Activated gamma-delta T cell treated with anti-CD3 and anti-CD28 coated beads, Interleukin-2, amount 50 U/mL, for 16 hours (primary cell): ENCODE results near the gene ZNF804A.
"Not testable (repeated sequence)": the region's sequence is repeated elsewhere in the genome, so short reads cannot be mapped to it uniquely, and the experiment has no call there.

Source experiments
- DNase-seq: peaks from one replicate; pipeline ENCODE4 v3.0.0-alpha.2; 2020; ENCODE audit warnings: low read depth

The ZNF804A gene

DNA sequence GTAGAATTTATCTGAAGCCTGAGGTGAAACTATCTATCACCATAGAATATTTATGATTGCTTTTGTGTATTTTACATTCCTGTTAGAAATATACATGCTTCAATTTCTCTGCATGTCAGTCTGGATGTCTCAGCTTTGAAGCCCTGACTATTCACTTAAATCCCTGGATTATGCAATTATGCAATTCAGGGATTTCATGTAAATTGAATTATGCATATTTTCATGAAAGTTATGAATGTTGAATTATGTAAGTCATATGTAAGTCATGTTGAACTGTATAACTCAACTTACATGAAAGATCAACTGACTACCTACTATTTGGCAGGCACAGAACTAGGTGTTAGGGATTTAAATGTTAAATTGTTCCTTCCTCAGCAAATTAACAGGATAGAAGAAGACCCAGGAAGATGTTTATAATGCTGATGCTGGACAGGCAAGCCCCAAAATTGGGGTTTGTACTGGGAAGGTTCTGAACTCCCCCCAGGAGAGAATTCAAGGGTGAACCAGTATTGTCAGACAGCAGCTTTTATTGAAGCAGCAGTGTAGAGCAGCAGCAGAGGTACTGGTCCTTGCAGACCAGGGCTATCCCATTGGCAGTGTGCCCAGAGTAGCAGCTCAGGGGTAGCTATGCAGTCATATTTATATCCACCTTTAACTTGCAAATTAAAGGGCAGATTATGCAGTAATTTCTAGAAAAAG lies 236.5 kb downstream of the ZNF804A start:
- no peak for DNase-seq

DNA sequence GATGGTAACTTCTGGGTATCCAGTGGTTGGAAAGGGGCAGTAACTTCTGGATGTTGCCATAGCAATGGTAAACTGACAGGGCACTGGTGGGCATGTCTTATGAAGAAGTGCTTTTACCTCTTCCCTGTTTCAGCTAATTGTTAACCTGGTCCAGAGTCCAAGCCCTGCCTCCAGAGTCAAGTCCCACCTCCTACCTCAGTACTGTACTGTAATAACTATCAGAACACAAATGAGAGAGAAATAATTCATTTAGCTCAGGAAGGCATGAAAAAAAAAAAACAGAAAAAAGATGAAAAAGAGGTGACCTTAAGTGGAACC lies 237.0 kb downstream of the ZNF804A start:
- no peak for DNase-seq

DNA sequence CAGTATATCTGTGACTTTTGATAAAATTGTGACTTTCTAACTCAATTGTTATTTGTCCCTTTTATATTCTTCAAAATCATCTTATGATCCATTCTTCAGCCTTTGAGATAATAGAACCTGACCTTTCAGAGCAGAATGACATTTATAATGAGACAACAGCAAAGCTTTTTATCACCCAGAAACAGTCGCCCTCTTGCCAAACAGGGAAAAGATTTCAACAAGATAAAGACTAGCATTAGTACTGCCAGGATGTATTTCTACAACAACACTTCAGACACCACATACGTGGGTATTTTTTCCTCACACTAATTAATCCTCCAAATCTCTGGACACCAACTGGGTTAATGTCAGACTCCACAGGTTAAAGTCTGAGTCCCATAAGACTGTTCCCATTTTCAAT lies 249.0 kb downstream of the ZNF804A start:
- DNase-seq: no peak

DNA sequence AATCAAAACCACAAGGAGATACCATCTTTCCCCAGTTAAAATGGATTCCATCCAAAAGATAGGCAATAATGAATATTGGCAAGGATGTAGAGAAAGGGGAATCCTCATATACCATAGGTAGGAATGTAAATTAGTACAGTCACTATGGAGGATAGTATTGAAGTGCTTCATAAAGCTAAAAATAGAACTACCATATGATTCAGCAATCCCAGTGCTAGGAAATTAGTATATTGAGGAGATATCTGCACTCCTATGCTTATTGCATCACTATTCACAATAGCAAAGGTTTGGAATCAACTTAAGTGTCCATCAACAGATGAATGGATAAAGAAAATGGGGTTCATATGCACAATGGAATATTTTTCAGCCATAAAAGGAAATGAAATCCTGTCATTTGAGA lies 251.2 kb downstream of the ZNF804A start:
- no peak for DNase-seq

DNA sequence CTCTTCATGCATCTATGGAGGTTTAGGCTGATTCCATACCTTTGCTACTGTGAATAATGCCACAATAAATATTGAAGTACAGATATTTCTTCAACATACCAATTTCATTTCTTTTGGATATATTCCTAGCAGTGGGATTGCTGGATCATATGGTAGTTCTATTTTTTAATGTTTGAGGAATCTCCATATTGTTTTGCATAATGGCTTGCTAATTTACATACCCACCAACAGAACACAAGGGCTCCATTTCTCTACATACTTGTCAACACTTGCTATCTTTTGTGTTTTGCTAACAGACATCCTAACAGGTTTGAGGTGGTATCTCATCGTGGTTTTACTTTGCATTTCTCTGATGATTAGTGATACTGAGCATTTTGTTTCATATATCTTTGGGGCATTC lies 253.2 kb downstream of the ZNF804A start:
- no peak for DNase-seq

DNA sequence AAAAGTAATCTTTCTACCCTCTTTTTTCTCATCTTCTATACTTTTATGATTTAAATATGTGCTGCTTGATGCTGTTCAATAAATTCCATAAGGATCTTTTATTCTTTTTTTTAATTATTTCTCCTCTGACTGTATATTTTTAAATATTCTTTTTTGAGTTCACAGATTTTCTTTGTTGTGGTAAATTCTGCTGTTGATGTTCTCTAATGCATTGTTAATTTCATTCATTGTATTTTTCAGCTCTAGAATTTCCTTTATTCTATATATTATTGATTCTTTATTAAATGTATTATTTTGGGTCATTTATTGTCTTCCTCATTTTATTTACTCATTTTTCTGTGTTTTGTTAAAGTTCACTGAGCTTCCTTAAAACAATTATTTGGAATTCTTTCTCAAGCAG lies 260.9 kb downstream of the ZNF804A start:
- DNase-seq: no peak

DNA sequence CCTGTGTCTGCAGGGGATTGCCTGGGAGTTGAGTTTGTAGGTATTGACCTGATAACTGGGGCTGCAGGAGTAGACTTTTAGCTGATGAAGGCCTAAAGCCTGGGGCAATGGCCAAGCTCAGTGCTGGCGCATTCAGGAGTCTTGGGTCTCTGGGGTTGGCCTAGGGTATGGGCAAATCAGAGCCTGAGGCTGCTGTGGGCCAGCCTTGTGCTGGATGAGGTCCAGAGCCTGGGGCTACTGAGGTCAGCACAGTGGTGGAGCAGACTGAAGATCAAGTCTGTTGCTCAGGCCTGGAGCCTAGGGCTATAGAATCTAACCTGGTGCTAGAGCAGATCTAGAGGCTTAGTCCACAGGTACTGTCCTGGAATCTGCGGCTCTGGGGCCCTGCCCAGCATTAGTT lies 262.4 kb downstream of the ZNF804A start:
- DNase-seq: no peak

DNA sequence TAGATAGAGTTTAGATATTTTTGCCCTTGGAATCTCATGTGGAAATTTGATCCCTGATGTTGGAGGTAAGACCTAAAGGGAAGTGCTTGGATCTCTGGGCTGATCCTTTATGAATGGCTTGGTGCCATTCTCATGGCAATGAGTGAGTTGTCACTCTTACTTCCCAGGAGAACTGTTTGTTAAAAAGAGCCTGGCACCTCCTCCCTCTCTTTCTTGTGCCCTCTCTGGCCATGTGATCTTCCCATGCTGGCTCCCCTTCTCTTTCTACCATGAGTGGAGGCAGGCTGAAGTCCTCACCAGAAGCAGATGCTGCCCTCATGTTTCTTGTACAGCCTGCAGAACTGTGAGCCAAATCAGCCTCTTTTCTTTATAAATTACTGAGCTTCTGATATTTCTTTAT lies 276.9 kb downstream of the ZNF804A start:
- DNase-seq: no peak

DNA sequence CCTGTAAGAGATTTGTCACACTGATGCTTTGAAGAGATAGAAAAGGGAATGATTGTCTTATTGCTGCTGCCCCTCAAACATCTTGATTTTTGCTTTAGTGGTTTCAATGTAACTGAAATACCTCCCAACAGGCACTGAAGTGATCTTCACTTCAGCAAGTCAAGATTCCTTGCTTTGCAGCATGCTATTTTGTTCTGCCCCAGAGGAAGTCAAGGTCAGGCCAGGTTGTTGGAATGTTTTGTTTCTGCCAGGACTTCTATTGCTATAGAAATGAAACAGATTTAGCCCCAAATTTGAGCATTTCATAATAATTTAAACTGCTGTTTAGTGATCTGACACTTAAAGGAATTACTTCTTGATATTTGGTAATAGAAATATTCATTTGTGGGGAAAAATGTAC lies 277.6 kb downstream of the ZNF804A start:
- no peak for DNase-seq

DNA sequence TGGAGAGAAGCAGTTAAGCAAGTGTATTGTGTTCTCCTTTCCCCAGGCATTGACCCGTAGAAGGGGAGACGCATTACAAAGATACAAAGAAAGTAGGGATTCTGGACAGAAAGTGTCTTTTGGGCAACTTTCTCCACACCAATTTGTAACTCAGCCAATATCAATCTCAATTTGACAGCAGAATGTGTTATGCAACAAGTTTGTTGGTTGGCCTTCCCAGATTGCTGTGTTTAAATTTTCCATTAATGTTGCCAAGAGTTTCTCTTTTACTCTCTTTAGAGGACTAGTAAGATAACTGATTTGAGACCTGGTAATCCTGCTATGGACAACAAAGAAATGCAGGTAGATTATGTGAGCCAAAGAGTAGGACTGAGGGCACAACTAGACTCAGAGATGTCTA lies 279.6 kb downstream of the ZNF804A start:
- DNase-seq: no peak

DNA sequence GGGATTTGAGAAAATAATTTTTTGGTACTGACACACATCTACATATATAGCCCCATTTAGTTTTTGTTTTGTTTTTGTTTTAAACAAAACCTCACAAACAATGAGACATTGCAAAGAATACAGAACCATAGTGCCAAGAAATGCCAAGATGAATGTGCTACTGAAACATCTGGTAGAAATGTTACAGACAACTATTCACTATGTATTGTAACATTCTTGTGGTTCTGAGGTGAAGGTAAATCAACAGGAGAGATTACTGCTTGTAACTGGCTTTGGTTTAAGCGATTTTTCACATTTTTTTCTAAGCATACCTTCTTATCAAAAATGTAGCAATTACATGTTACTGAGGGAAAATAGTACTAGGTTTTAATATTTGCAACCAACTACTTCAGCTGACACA lies 281.3 kb downstream of the ZNF804A start:
- DNase-seq: no peak

DNA sequence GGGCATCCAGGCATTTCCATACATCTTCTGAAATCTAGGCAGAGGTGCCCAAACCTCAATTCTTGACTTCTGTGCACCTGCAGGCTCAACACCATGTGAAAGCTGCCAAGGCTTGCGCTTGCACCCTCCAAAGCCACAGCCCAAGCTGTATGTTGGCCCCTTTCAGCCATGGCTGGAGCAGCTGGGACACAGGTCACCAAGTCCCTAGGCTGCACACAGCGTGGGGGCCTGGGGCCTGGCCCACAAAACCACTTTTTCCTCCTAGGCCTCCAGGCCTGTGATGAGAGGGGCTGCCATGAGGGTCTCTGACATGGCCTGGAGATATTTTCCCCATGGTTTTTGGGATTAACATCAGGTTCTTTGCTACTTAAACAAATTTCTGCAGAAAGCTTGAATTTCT lies 288.3 kb downstream of the ZNF804A start:
- not testable (repeated sequence) for DNase-seq

DNA sequence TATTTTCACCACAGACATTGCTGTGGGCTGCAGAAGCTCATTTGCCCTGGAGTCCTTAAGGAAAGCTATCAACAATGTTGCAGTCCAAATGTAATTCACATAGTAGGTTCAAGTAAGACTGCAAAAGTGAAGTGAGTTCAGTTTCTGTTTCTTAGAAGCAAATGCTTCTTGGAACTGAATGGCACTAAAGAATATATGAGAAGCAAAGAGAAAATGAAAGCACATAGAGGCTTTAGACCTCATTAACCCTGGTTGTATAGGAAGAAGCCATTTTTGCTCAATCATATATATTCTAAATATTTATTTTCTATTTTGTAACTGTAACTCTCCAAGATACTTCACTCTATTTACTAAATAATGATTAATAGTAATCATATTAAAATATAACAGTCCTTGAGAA lies 292.0 kb downstream of the ZNF804A start:
- DNase-seq: no peak

DNA sequence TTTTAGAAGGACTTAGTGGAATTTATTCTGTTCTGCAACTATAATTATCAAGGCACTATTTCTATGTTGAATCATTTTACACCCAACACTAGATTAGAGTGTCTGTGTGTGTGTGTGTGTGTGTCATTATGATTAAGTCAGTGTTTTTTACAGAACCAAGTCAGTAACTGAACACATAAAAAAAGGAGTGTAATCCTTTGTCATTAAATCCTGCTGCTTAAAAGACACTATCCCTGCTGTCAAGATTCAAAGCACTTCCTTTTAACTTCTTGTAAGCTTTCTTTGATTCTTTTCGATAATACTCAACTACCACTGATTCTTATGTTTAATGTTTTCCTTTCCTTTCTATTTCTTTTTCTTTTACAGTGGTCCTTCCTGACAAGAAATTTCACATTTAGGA lies 306.7 kb downstream of the ZNF804A start:
- DNase-seq: no peak

DNA sequence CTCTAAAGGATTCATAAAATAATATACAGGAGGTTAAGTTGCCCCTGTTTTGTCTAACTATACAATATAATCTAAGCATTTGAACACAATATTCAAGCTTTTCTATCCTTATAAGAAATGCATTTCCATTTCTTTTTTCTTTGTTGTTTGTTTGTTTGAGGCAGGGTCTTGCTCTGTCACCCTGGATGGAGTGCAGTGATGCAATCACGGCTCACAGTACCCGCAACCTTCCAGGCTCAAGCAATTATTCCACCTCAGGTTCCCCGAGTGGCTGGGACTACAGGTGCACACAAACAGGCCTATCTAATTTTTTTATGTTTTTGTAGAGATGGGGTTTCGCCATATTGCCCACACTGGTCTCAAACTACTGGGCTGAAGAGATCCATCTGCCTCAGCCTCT lies 307.8 kb downstream of the ZNF804A start:
- DNase-seq: no peak

DNA sequence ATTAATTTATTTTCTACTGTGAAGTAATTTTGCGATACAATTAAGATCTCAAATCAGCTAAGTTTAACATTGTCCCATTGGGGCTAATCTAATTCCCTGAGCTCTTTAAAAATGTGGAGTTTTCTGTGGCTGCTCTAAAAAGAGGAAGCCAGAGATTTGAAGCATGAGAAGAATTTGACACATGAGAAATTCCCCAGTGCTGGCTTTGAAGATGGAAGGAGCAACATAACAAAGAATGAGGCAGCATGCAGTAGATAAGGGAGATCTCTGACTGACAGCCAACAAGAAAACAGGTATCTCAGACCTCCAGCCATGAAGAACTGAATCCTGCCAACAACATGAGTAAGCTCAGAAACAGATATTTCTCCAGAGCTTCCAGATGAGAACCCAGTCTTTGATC lies 308.4 kb downstream of the ZNF804A start:
- no peak for DNase-seq

DNA sequence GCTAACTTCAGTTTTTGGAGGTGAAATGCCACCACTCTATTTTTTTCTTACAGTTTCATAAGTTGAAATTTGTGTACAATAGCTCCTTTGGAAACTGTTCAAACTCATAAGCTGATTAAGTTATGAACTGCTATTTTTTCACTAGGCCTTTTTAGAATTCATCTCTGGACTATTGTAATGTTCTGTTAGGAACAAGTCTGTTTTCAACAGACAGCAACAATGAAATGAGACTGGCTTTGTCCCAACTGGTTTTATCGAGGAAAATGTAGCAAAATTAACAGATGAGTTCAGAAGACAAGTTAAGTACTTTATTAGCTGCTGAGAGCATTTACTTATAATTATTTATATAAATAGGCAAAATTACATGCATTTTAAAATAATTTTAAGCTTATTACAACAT lies 310.6 kb downstream of the ZNF804A start:
- DNase-seq: no peak

DNA sequence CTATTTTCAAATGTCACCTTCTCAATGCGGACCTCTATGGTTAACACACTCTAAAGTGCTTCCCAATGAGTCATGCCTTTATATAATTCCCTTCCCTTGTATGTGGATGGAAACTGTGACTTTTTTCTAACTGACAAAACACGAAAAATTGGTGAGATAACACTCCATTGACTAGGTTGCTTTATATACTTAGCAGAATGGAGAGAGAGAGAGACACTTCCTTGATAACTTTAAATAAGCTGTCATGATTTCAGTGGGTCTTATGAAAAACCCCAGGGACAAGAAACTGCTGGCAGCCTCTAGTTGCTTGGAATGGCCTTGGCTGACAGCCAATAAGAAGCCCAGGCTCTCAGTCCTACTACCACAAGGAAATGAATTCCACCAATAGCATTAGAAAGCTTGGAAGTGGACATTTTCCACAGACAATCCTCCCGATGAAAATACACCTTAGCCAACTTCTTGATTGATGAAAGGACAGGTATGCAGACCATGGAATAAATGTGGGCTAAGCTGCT lies 322.2 kb downstream of the ZNF804A start:
- no peak for DNase-seq

DNA sequence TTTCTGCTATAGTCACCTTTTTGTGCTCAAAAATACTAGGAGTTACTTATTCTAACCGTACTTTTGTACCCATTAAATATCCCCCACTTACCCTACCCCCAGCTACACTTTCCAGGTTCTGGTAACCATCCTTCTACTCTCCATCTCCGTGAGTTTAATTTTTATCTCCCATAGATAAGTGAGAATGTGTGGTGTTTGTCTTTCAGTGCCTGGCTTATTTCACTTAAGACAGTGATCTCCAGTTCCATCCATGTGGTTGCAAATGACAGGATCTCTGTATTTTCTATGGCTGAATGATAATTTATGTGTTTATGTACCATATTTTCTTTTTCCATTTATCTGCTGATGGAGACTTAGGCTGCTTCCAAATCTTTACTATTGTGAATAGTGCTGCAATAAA lies 323.3 kb downstream of the ZNF804A start:
- no peak for DNase-seq

DNA sequence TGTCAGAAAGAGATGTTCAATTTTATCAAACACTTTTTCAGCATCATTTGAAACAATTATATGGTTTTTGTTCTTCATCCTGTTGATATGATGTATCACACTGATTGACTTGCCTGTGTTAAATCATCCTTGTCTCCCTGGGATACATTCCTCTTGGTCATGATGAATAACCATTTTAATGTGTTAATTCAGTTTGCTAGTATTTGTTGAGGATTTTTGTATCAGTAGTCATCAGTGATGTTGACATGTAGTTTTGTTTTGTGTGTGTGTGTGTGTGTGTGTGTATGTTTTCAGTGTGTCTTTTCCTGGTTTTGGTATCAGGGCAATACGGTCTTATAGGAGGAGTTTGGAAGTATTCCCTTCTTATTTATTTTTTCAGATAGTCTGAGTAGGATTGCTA lies 325.4 kb downstream of the ZNF804A start:
- DNase-seq: no peak

DNA sequence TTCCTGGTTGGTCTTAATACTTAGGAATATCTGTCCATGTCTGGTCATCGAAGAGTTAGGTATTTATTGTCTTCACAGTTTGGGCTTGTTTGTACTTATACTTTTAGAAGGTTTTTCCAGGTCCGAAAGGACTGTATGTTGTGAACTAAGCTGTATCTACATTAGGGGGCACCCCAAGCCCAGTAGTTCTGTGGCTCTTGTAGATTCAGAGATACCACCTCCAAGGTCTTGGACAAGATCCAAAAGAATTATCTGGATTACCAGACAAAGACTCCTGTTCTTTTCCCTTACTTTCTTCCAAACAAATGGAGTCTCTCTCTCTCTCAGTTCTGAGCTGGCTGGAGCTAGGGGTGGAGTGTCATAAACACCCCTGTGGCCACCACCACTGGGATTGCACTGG lies 328.7 kb downstream of the ZNF804A start:
- no peak for DNase-seq

DNA sequence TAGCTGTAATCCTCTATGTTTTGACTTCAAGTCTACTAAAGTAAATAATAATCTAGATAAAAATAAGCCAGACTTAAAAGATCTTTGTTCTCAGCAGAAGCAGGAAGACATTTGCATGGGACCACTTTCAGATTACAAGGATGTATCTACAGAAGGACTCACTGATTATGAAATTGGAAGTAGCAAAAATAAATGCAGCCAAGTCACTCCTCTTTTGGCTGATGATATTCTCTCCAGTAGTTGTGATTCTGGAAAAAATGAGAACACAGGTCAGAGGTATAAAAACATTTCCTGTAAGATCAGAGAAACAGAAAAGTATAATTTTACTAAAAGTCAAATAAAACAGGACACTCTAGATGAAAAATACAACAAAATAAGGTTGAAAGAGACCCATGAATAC lies 338.4 kb downstream of the ZNF804A start:
- DNase-seq: no peak

DNA sequence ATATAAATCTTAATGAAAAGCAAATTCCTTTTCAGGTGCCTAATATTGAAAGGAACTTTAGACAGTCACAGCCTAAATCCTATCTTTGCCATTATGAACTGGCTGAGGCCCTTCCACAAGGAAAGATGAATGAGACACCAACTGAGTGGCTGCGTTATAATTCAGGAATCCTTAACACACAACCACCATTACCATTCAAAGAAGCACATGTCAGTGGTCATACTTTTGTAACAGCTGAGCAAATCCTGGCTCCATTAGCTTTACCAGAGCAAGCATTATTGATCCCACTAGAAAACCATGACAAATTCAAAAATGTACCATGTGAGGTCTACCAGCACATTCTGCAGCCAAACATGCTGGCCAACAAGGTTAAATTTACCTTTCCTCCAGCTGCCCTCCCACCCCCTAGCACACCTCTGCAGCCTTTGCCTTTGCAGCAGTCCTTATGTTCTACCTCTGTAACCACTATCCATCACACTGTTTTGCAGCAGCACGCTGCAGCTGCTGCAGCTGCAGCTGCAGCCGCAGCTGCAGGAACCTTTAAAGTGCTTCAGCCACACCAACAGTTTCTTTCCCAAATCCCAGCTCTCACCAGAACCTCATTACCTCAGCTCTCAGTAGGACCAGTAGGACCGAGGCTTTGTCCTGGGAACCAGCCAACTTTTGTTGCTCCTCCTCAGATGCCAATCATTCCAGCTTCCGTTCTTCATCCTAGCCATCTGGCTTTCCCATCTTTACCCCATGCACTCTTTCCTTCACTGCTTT lies 340.1 kb downstream of the ZNF804A start:
- no peak for DNase-seq

DNA sequence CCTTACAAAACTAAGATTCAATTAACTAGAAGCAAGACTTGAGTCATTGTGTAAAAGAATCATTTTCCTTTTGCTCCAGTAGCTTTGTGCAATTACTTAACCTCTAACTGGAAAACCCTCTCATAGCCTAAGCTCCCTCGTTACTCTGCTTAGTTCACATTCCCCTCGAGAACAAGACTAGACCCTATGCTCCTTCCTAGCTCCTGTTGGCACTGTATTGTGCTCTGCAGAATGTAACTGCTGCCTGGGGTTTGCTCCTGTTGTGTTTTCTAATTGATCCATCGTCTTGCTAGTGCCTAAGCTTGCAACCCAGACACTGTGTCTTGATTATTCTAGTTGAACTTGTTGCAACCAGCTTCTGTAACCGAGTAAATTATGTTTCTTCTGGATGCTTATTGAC lies 347.0 kb downstream of the ZNF804A start:
- no peak for DNase-seq
